K562 (cell line): ENCODE measurements around the gene B4GALNT4. TPM values are rescaled to one million over a fixed set of nuclear protein-coding genes. Genes with fewer than 3 reads are reported as not detected.

Experiments
- ATAC-seq: fragments of 200-7000 bp; cut with Tn5 transposase; 3 replicates; pipeline ENCODE4 v1.9.1; 2020; ENCODE audit warnings: moderate library complexity
- BruUV-seq: library from RNA; stranded (reverse); fragments of 400-500 nt; replicated peaks from 2 replicates; lab custom pipeline; 2021; lab: Mats Ljungman, UMichigan
- CTCF ChIA-PET: fragments of 300-600 bp; formaldehyde crosslinking; extraction: SDS; loops from one replicate; lab custom pipeline; 2021; ENCODE audit warnings: low intra/inter-chr PET ratio; lab: Yijun Ruan, JAX
- POLR2A ChIA-PET: fragments of 300-600, 350-650 bp; sonication (Branson Sonifier 250); formaldehyde crosslinking; extraction: SDS; loops from one replicate; lab custom pipeline; 2021; ENCODE audit warnings: antibody characterized with exemption, inconsistent platforms; lab: Yijun Ruan, JAX
- DNase-seq, 4 experiments: peaks; one replicate each; pipeline versions ENCODE4 v3.0.0 to v3.0.0-alpha.2; 2011 to 2018; ENCODE audit warnings: low spot score in 3 of 4, mixed read lengths in 3 of 4; ENCODE audit errors: extremely low read depth in 1 of 4
- FAIRE-seq: peaks from 2 replicates; lab custom pipeline; 2011; peaks lifted over from hg19 to GRCh38; lab: Jason Lieb, UNC
- H2AFZ ChIP-seq: 2 replicates; pipeline ENCODE4 v1.6.0; 2011; ENCODE audit warnings: low read depth, low read length, control low read depth, inconsistent platforms
- H3K27ac ChIP-seq: fragments of 200-600 bp; 3 replicates; pipeline ENCODE4 v1.8.0; 2011; ENCODE audit warnings: low read depth, mild to moderate bottlenecking, control low read depth, inconsistent platforms, low read length, moderate library complexity, mixed read lengths; ENCODE audit errors: extremely low read depth
- H3K27me3 ChIP-seq, 2 experiments: fragments of 300-600 bp in 1 of 2; 2 replicates in 1 of 2; 3 replicates in 1 of 2; pipeline versions ENCODE4 v1.6.0 to v1.8.0; 2011; ENCODE audit warnings: inconsistent platforms in 2 of 2, low read length in 2 of 2, mild to moderate bottlenecking in 1 of 2, mixed read lengths in 1 of 2, moderate library complexity in 1 of 2; ENCODE audit not compliant: control insufficient read depth in 2 of 2, insufficient read depth in 2 of 2
- H3K36me3 ChIP-seq: fragments of 300-600 bp; 3 replicates; pipeline ENCODE4 v1.8.0; 2011; ENCODE audit warnings: mild to moderate bottlenecking, low read length, inconsistent platforms; ENCODE audit not compliant: control insufficient read depth, insufficient read depth
- H3K4me1 ChIP-seq, 2 experiments: fragments of 200-600 bp in 1 of 2; replicated peaks in 1 of 2; 2 replicates in 1 of 2; 3 replicates in 1 of 2; pipeline versions ENCODE4 v1.5.1 to v1.8.0; 2011; ENCODE audit warnings: inconsistent platforms in 2 of 2, low read length in 2 of 2, mild to moderate bottlenecking in 1 of 2, mixed read lengths in 1 of 2, moderate library complexity in 1 of 2; ENCODE audit not compliant: control insufficient read depth in 2 of 2, insufficient read depth in 2 of 2
- H3K4me2 ChIP-seq: 2 replicates; pipeline ENCODE4 v1.6.1; 2011; ENCODE audit warnings: low read length, control low read depth, inconsistent platforms, mixed read lengths; ENCODE audit not compliant: insufficient read depth
- H3K4me3 ChIP-seq: fragments of 200-600 bp; sonication (generic), shearing (Covaris generic); 2 replicates; pipeline ENCODE4 v1.5.1; 2016; ENCODE audit warnings: control low read depth, inconsistent platforms
- H3K79me2 ChIP-seq: fragments of 200-600 bp; 3 replicates; pipeline ENCODE4 v1.8.0; 2011; ENCODE audit warnings: low read length, inconsistent platforms; ENCODE audit not compliant: control insufficient read depth, insufficient read depth
- H3K9ac ChIP-seq, 2 experiments: 2 replicates each; pipeline versions ENCODE4 v1.6.0 to v1.6.1; 2011; ENCODE audit warnings: low read depth in 2 of 2, low read length in 2 of 2, control low read depth in 1 of 2, inconsistent platforms in 1 of 2, mild to moderate bottlenecking in 1 of 2, mixed read lengths in 1 of 2; ENCODE audit not compliant: insufficient read depth in 1 of 2
- H3K9me1 ChIP-seq: one replicate; pipeline ENCODE4 v1.6.0; 2011; ENCODE audit warnings: inconsistent platforms, mild to moderate bottlenecking, low read length, moderate library complexity; ENCODE audit not compliant: control insufficient read depth, insufficient read depth
- H3K9me3 ChIP-seq: replicated peaks from 2 replicates; pipeline ENCODE4 v1.5.1; 2011; ENCODE audit warnings: low read depth, low read length, inconsistent platforms; ENCODE audit not compliant: control insufficient read depth, insufficient read depth
- H4K20me1 ChIP-seq: replicated peaks from 2 replicates; pipeline ENCODE4 v1.6.1; 2011; ENCODE audit warnings: low read length, inconsistent platforms, mixed read lengths; ENCODE audit not compliant: control insufficient read depth, insufficient read depth
- GABPB2 ChIP-seq: fragments of 250-450 bp; sonication (Bioruptor Pico); conservative IDR thresholded peaks from 2 replicates; pipeline ENCODE4 v1.5.1; 2021; ENCODE audit warnings: mild to moderate bottlenecking
- MTA2 ChIP-seq: fragments of 450-650 bp; IDR thresholded peaks from 2 replicates; pipeline ENCODE4 v1.6.1; 2016; ENCODE audit warnings: low read depth
- POLR2G ChIP-seq: fragments of 200-400 bp; formaldehyde crosslinking; IDR thresholded peaks from 2 replicates; pipeline ENCODE4 v1.6.1; 2017; ENCODE audit warnings: low read depth, mild to moderate bottlenecking, antibody characterized with exemption, low read length, moderate library complexity
- SREBF1 ChIP-seq: fragments of 150-350 bp; IDR thresholded peaks from 2 replicates; pipeline ENCODE4 v1.6.1; 2014; ENCODE audit warnings: antibody characterized with exemption, low read depth, low read length, borderline replicate concordance
- WGBS: fragments of 100-300 bp; shearing (Covaris generic); methylation state at CpG from one replicate; pipeline ENCODE4 v1.1.6; 2016; ENCODE audit warnings: low coverage, mixed read lengths; ENCODE audit not compliant: insufficient coverage; ENCODE audit errors: missing lambda C conversion rate; 5-methylcytosine and 5-hydroxymethylcytosine counted together
- in situ Hi-C: fragments of 300-500 bp; cut with MboI; formaldehyde crosslinking; loops from 4 replicates; pipeline ENCODE4 v1.15.0; 2018; ENCODE audit warnings: inconsistent platforms, mixed read lengths
- intact Hi-C: fragments of 100-400 bp; cut with micrococcal nuclease; formaldehyde crosslinking; loops from 2 replicates; pipeline ENCODE4 v1.14.2; 2022
- polyA plus RNA-seq, 8 experiments: library from polyadenylated mRNA; depleted of rRNA in 4 of 8; stranded (reverse) in 5 of 8; unstranded in 3 of 8; fragments of >200 nt; fragmentation: Nextera tagmentation in 2 of 8; fragmentation: Illumina TruSeq in 1 of 8; extraction: Ambion mirVana in 2 of 8; extraction: Trizol in 1 of 8; gene quantifications; 2 replicates each; pipeline versions ENCODE4 v1.2.1 to v1.2.3, GENCODE V29; 2011 to 2014; ENCODE audit warnings: inconsistent platforms in 1 of 8, missing spikeins in 1 of 8
- total RNA-seq, 7 experiments: library from RNA; depleted of rRNA in 6 of 7; stranded (reverse); fragments of >200 nt in 6 of 7; fragmentation: Illumina TruSeq in 2 of 7; extraction: Trizol in 2 of 7; gene quantifications; 2 replicates each; pipeline versions ENCODE4 v1.2.1 to v1.2.3, GENCODE V29; 2011 to 2021; ENCODE audit warnings: low replicate concordance in 1 of 7
- TF ChIP-seq, protein P1 (sequence below): sonication (generic); formaldehyde crosslinking; IDR thresholded peaks from 2 replicates; pipeline ENCODE4 v1.8.1; 2023; ENCODE audit warnings: mild to moderate bottlenecking, missing genetic modification reagents

B4GALNT4 gene
- total and polyA plus RNA-seq, 9 of the 15 experiments (the other 6 are each of a cell fraction or from before 2014, with no cell fraction given) = 0.20 to 37.1 (median 10.8) TPM; not detected in 1

DNA sequence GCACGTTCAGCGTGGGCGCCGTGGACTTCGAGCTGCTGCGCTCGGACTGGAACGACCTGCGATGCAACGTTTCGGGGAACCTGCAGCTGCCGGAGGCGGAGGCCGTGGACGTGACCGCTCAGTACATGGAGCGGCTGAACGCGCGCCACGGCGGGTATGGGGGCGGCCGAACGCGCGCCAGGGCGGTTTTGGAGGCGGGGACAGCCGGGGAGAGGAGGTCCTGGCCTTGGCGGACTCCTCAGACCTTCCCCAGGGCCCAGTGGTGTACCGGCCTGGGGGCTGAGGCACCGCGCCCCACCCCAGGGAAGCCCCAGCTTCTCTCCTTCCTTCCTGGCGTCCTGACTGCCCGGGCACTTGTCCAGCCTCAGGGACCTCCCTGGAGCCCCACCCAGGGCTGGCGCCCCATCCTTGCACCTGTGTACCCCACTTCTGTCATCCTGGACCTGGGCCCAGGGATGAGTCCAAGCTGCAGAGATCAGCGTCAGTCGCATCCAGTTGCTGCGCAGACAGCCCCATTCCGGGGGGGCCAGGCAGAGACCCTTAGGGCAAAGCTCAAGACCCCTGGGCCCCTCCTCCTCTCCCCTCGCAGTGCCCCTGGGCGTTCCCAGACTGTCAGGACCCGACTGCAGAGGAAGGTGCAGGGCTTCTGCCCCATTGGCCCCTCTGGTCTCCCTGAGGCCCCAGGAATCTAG is 8.0 kb downstream of the B4GALNT4 start:
- no peak overlapping the region for H3K27ac ChIP-seq
- POLR2A ChIA-PET = interaction anchor here (1.2 kb wide), 1 partner anchor 10 kb away, joined by 4 read pairs; no protein-coding TSS in a partner anchor
- no peak overlapping the region for H2AFZ ChIP-seq
- H3K4me3 ChIP-seq = no peak overlapping the region
- no peak for FAIRE-seq
- TF ChIP-seq POLR2G (0 out of 2 replicates have a peak, but pooled peaks have one; percentile 11), SREBF1 (no peak), GABPB2 (CRISPR knock-in tag) (no peak), MTA2 (no peak)
- TF ChIP-seq, protein P1, sequence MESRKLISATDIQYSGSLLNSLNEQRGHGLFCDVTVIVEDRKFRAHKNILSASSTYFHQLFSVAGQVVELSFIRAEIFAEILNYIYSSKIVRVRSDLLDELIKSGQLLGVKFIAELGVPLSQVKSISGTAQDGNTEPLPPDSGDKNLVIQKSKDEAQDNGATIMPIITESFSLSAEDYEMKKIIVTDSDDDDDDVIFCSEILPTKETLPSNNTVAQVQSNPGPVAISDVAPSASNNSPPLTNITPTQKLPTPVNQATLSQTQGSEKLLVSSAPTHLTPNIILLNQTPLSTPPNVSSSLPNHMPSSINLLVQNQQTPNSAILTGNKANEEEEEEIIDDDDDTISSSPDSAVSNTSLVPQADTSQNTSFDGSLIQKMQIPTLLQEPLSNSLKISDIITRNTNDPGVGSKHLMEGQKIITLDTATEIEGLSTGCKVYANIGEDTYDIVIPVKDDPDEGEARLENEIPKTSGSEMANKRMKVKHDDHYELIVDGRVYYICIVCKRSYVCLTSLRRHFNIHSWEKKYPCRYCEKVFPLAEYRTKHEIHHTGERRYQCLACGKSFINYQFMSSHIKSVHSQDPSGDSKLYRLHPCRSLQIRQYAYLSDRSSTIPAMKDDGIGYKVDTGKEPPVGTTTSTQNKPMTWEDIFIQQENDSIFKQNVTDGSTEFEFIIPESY (CRISPR knock-in tag) = peak; percentile 71
- peaks cover 46% of the 10 kb centered on the region; the same call in 2 of the 3 replicates for H3K36me3 ChIP-seq
- peaks cover 2% of the 10 kb centered on the region for H3K9me3 ChIP-seq
- 92% methylated on average over 8 of the region's 44 CpGs for WGBS
- H3K79me2 ChIP-seq = no peaks in the 10 kb centered on the region
- no peak for ATAC-seq
- H3K4me1 ChIP-seq = peaks cover 0 to 37% of the 10 kb centered on the region in 2 experiments; a peak in 2 of 5 replicates
- no peaks in the 10 kb centered on the region for H3K27me3 ChIP-seq
- CTCF ChIA-PET = no interaction called here
- no peak overlapping the region for H3K4me2 ChIP-seq
- no TSS peak for BruUV-seq
- intact Hi-C loops (no loop called here), in situ Hi-C loops (no loop called here)
- no peak for DNase-seq
- no peaks in the 10 kb centered on the region for H4K20me1 ChIP-seq
- H3K9ac ChIP-seq = no peak overlapping the region
- no peaks in the 10 kb centered on the region for H3K9me1 ChIP-seq
